Measurements from ENCODE around the gene OTOL1.

The OTOL1 gene

DNA sequence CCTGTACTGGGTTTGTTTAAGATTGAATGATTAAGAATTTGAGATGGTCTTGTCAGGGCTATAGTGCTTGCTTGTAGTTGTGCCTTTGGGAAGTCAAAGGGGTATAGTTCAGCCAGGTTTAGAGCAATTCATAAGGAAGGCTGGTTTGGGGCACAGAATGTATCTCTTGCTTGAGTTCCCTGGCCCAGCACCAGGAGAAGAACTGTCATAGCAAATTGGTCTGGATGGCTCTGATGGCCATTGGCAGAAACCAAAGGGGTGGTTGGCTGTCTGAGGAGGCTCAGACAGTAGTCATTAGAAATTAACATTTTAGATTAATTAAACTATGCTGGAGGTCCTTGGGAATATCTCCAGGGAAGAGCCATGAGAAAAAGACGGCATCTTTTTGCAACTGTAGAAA is 25.4 kb upstream of the OTOL1 start:
- H4K20me1 ChIP-seq (ENCODE audit: low read depth, low read length): no peaks in the 10 kb centered on the region
- H3K4me3 ChIP-seq (ENCODE audit: insufficient read depth, low read length, poor library complexity, severe bottlenecking): no peak overlapping the region
- no peaks in the 10 kb centered on the region for H3K9me3 ChIP-seq (ENCODE audit: insufficient read depth, low read length)
- no peak overlapping the region for H3K9ac ChIP-seq (ENCODE audit: low read length)
- TF ChIP-seq, protein P1, sequence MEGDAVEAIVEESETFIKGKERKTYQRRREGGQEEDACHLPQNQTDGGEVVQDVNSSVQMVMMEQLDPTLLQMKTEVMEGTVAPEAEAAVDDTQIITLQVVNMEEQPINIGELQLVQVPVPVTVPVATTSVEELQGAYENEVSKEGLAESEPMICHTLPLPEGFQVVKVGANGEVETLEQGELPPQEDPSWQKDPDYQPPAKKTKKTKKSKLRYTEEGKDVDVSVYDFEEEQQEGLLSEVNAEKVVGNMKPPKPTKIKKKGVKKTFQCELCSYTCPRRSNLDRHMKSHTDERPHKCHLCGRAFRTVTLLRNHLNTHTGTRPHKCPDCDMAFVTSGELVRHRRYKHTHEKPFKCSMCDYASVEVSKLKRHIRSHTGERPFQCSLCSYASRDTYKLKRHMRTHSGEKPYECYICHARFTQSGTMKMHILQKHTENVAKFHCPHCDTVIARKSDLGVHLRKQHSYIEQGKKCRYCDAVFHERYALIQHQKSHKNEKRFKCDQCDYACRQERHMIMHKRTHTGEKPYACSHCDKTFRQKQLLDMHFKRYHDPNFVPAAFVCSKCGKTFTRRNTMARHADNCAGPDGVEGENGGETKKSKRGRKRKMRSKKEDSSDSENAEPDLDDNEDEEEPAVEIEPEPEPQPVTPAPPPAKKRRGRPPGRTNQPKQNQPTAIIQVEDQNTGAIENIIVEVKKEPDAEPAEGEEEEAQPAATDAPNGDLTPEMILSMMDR (IDR thresholded peaks at IDR 0.05; ENCODE audit: insufficient read depth, low read length, poor library complexity, severe bottlenecking): no peak
- TF ChIP-seq EZH2phosphoT487 (conservative IDR thresholded peaks at IDR 0.05; ENCODE audit: low read length): no peak
- H2AFZ ChIP-seq (ENCODE audit: low read depth, low read length, severe bottlenecking): no peak overlapping the region
- no peak overlapping the region for H3K27ac ChIP-seq (ENCODE audit: low read depth, low read length)
- no peaks in the 10 kb centered on the region for H3K79me2 ChIP-seq (ENCODE audit: insufficient read depth, low read length)
- no peaks in the 10 kb centered on the region for H3K27me3 ChIP-seq (ENCODE audit: low read length)
- H3K9me2 ChIP-seq (replicated peaks; ENCODE audit: insufficient read depth, low read length): no peaks in the 10 kb centered on the region
- no peaks in the 10 kb centered on the region for H3K36me3 ChIP-seq (ENCODE audit: low read length)
- no peaks in the 10 kb centered on the region for H3F3A ChIP-seq (ENCODE audit: insufficient read depth)
- no peak overlapping the region for H3K4me2 ChIP-seq (ENCODE audit: low read depth, low read length, poor library complexity, severe bottlenecking)

DNA sequence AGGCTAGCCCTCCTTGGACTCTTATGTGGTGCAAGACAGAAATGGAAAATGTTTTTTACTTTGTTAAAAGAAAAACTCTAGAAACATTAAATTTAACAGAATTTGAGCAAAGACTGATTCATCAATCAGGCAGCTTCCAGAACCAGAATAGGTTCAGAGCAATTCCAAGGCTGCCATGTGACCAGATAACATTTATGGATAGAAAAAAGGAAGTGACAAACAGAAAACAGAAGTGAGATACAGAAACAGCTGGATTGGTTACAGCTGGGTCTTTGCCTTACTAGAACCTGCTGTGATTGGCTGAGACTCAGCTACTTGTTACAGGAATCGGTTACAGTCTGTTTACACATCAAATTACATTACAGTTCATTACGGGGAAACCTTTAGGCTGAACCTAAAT is 22.5 kb upstream of the OTOL1 start:
- Histone ChIP-seq H3K79me2 (ENCODE audit: insufficient read depth, low read length) (no peaks in the 10 kb centered on the region), H3F3A (ENCODE audit: insufficient read depth) (no peaks in the 10 kb centered on the region), H3K27ac (ENCODE audit: low read depth, low read length) (no peak overlapping the region), H4K20me1 (ENCODE audit: low read depth, low read length) (no peaks in the 10 kb centered on the region), H3K9me3 (ENCODE audit: insufficient read depth, low read length) (no peaks in the 10 kb centered on the region), H3K9ac (ENCODE audit: low read length) (no peak overlapping the region), H2AFZ (ENCODE audit: low read depth, low read length, severe bottlenecking) (no peak overlapping the region), H3K4me2 (ENCODE audit: low read depth, low read length, poor library complexity, severe bottlenecking) (no peak overlapping the region), H3K9me2 (replicated peaks; ENCODE audit: insufficient read depth, low read length) (no peaks in the 10 kb centered on the region), H3K4me3 (ENCODE audit: insufficient read depth, low read length, poor library complexity, severe bottlenecking) (no peak overlapping the region), H3K36me3 (ENCODE audit: low read length) (no peaks in the 10 kb centered on the region), H3K27me3 (ENCODE audit: low read length) (no peaks in the 10 kb centered on the region)
- TF ChIP-seq, protein P1 (IDR thresholded peaks at IDR 0.05; ENCODE audit: insufficient read depth, low read length, poor library complexity, severe bottlenecking): no peak
- TF ChIP-seq EZH2phosphoT487 (conservative IDR thresholded peaks at IDR 0.05; ENCODE audit: low read length): no peak

DNA sequence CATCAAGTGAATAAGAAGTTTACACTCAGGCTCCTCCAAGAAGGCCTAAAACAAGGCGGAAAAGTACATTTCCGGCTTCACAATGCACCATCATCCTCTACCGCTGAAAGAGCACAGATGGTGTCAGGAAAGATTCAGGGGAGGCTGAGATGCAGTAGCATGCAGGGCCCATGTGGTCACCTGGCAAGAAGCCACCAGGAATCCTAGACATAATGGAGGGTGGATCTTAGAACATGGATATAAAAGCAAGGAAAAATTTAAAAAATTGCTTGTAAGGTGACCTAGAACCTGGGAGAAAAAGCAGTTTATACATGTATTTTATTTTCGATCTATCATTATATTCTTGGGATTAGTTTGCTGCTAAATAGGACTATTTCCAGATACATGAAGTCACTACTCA is 21.9 kb upstream of the OTOL1 start:
- H3K4me3 ChIP-seq (ENCODE audit: insufficient read depth, low read length, poor library complexity, severe bottlenecking): no peak overlapping the region
- H3K9me2 ChIP-seq (replicated peaks; ENCODE audit: insufficient read depth, low read length): no peaks in the 10 kb centered on the region
- H3K27me3 ChIP-seq (ENCODE audit: low read length): no peaks in the 10 kb centered on the region
- no peak overlapping the region for H3K4me2 ChIP-seq (ENCODE audit: low read depth, low read length, poor library complexity, severe bottlenecking)
- H3K27ac ChIP-seq (ENCODE audit: low read depth, low read length): no peak overlapping the region
- H4K20me1 ChIP-seq (ENCODE audit: low read depth, low read length): no peaks in the 10 kb centered on the region
- H3F3A ChIP-seq (ENCODE audit: insufficient read depth): no peaks in the 10 kb centered on the region
- TF ChIP-seq, protein P1 (IDR thresholded peaks at IDR 0.05; ENCODE audit: insufficient read depth, low read length, poor library complexity, severe bottlenecking): no peak
- no peak for TF ChIP-seq EZH2phosphoT487 (conservative IDR thresholded peaks at IDR 0.05; ENCODE audit: low read length)
- no peak overlapping the region for H2AFZ ChIP-seq (ENCODE audit: low read depth, low read length, severe bottlenecking)
- no peak overlapping the region for H3K9ac ChIP-seq (ENCODE audit: low read length)
- no peaks in the 10 kb centered on the region for H3K79me2 ChIP-seq (ENCODE audit: insufficient read depth, low read length)
- no peaks in the 10 kb centered on the region for H3K9me3 ChIP-seq (ENCODE audit: insufficient read depth, low read length)
- no peaks in the 10 kb centered on the region for H3K36me3 ChIP-seq (ENCODE audit: low read length)

Measured in SU-DHL-6 (cell line).